ENCODE data around the gene SPTBN4. TPM values are rescaled to one million over a fixed set of nuclear protein-coding genes. Genes with fewer than 3 reads are reported as not detected.

SPTBN4 gene
- total and polyA plus RNA-seq, 9 donors, result 2.2 to 11.6 (median 6.2) TPM

- no peak for DNase-seq
- Histone ChIP-seq H3K36me3 (no peaks in the 10 kb centered on the region), H3K27ac (no peak overlapping the region), H3K27me3 (no peaks in the 10 kb centered on the region), H3K4me3 (no peak overlapping the region), H3K9me3 (no peaks in the 10 kb centered on the region), H3K4me1 (ENCODE audit: insufficient read depth) (no peaks in the 10 kb centered on the region)
- TF ChIP-seq EP300 (IDR thresholded peaks at IDR 0.05) (no peak), POLR2A (IDR thresholded peaks at IDR 0.05) (no peak), CTCF (IDR thresholded peaks at IDR 0.05) (no peak)
- WGBS, 3 donors, result 91 to 94% (median 92%) methylated on average over 3 of the region's 3 CpGs
- intact Hi-C loops (cut with DNase I), result loop anchor here in 3 of 4 donors (5.0 kb wide), 1 partner anchor 73 kb away; no protein-coding TSS in a partner anchor
These were observed 57.9 kb downstream of the SPTBN4 start for GRCh38 chr19:40524655-40525054.

- WGBS, 3 donors, result 52 to 59% (median 52%) methylated on average over 12 of the region's 12 CpGs
- Histone ChIP-seq H3K4me1 (ENCODE audit: insufficient read depth) (no peaks in the 10 kb centered on the region), H3K9me3 (no peaks in the 10 kb centered on the region), H3K4me3 (no peak overlapping the region), H3K36me3 (no peaks in the 10 kb centered on the region), H3K27me3 (no peaks in the 10 kb centered on the region), H3K27ac (no peak overlapping the region)
- TF ChIP-seq POLR2A (IDR thresholded peaks at IDR 0.05), result no peak
- TF ChIP-seq EP300 (IDR thresholded peaks at IDR 0.05), result no peak
- no peak for TF ChIP-seq CTCF (IDR thresholded peaks at IDR 0.05)
- no peak for DNase-seq
- intact Hi-C loops (cut with DNase I), result loop anchor here in 3 of 4 donors (5.0 kb wide), 1 partner anchor 72 kb away; no protein-coding TSS in a partner anchor
These were observed 58.6 kb downstream of the SPTBN4 start for GRCh38 chr19:40525234-40526051.

GRCh38 chr19:40528078-40528477 lies 61.3 kb downstream of the SPTBN4 start:
- WGBS, 3 donors, result 80 to 81% (median 80%) methylated on average over 6 of the region's 6 CpGs
- intact Hi-C loops (cut with DNase I), result loop anchor here in 3 of 4 donors (5.0 kb wide), 1 partner anchor 69 kb away; no protein-coding TSS in a partner anchor
- no peak for DNase-seq
- Histone ChIP-seq H3K4me3 (no peak overlapping the region), H3K9me3 (no peaks in the 10 kb centered on the region), H3K36me3 (no peaks in the 10 kb centered on the region), H3K4me1 (ENCODE audit: insufficient read depth) (no peaks in the 10 kb centered on the region), H3K27me3 (no peaks in the 10 kb centered on the region), H3K27ac (no peak overlapping the region)
- no peak for TF ChIP-seq EP300 (IDR thresholded peaks at IDR 0.05)
- no peak for TF ChIP-seq POLR2A (IDR thresholded peaks at IDR 0.05)
- no peak for TF ChIP-seq CTCF (IDR thresholded peaks at IDR 0.05)

- WGBS, 3 donors, result 66 to 70% (median 70%) methylated on average over 14 of the region's 14 CpGs
These were observed 61.8 kb downstream of the SPTBN4 start for GRCh38 chr19:40528533-40529092.

More at GRCh38 chr19:40528533-40529092, 61.8 kb downstream of the SPTBN4 start:
- intact Hi-C loops (cut with DNase I), result loop anchor here in 3 of 4 donors (5.0 kb wide), 1 partner anchor 69 kb away; no protein-coding TSS in a partner anchor
- Histone ChIP-seq H3K4me3 (no peak overlapping the region), H3K36me3 (no peaks in the 10 kb centered on the region), H3K4me1 (ENCODE audit: insufficient read depth) (no peaks in the 10 kb centered on the region), H3K27me3 (no peaks in the 10 kb centered on the region), H3K9me3 (no peaks in the 10 kb centered on the region), H3K27ac (no peak overlapping the region)
- no peak for DNase-seq
- no peak for TF ChIP-seq CTCF (IDR thresholded peaks at IDR 0.05)

Measured in ovary (tissue), 9 donors.